HCT116 (cell line): ENCODE data around the gene TEX29. TPM values are rescaled to one million over a fixed set of nuclear protein-coding genes. Genes with fewer than 3 reads are reported as not detected.

Experiments
- ATAC-seq: fragments of 200-7000 bp; cut with Tn5 transposase; 2 replicates; pipeline ENCODE4 v1.9.1; 2020; ENCODE audit warnings: mild to moderate bottlenecking, moderate library complexity
- BruUV-seq: library from RNA; stranded (reverse); fragments of 400-500 nt; replicated peaks from 2 replicates; lab custom pipeline; 2021; lab: Mats Ljungman, UMichigan
- CTCF ChIA-PET: fragments of 300-600 bp; sonication (Branson Sonifier 250); formaldehyde crosslinking; loops from one replicate; lab custom pipeline; 2021; ENCODE audit warnings: antibody characterized with exemption; lab: Charles Lee
- POLR2A ChIA-PET: fragments of 300-600, 350-600 bp; sonication (Branson Sonifier 250); formaldehyde crosslinking; loops from one replicate; lab custom pipeline; 2021; ENCODE audit warnings: antibody characterized with exemption; lab: Charles Lee
- RAD21 ChIA-PET, 2 experiments: fragments of 300-600 bp; sonication (Branson Sonifier 250); formaldehyde crosslinking; loops; one replicate each; lab custom pipeline; 2023; ENCODE audit warnings: low total read pairs in 2 of 2; ENCODE audit not compliant: uncharacterized antibody in 2 of 2, unreplicated experiment in 2 of 2, low non-redundant PET in 1 of 2; lab: Charles Lee
- DNase-seq: peaks from one replicate; pipeline ENCODE4 v3.0.0-alpha.2; 2010; ENCODE audit warnings: low read depth, low spot score
- H2AFZ ChIP-seq: fragments of 200-600 bp; shearing (Covaris generic), sonication (generic); 2 replicates; pipeline ENCODE4 v1.6.1; 2017; ENCODE audit warnings: low read depth, mixed run types, mixed read lengths, antibody characterized with exemption, low read length; ENCODE audit not compliant: poor library complexity, severe bottlenecking
- H3K27ac ChIP-seq: 2 replicates; pipeline ENCODE4 v1.5.1; 2012; ENCODE audit warnings: low read depth, low read length
- H3K27me3 ChIP-seq: fragments of 200-600 bp; sonication (generic); 2 replicates; pipeline ENCODE4 v1.6.1; 2016; ENCODE audit warnings: mixed run types, low read length, mixed read lengths; ENCODE audit not compliant: insufficient read depth
- H3K36me3 ChIP-seq, 2 experiments: fragments of 200-500 bp in 1 of 2; fragments of 200-600 bp in 1 of 2; sonication (Bioruptor generic) in 1 of 2; sonication (generic) in 1 of 2; 2 replicates each; pipeline versions ENCODE4 v1.5.1 to v1.6.1; 2014 to 2016; ENCODE audit warnings: low read length in 2 of 2, inconsistent platforms in 1 of 2, mixed read lengths in 1 of 2, mixed run types in 1 of 2; ENCODE audit not compliant: insufficient read depth in 2 of 2, control insufficient read depth in 1 of 2
- H3K4me1 ChIP-seq, 2 experiments: fragments of 200-600 bp in 1 of 2; sonication (generic) in 1 of 2; 2 replicates each; pipeline versions ENCODE4 v1.5.1 to v1.6.1; 2012 to 2017; ENCODE audit warnings: low read length in 2 of 2, inconsistent platforms in 1 of 2, mild to moderate bottlenecking in 1 of 2, mixed read lengths in 1 of 2, mixed run types in 1 of 2, moderate library complexity in 1 of 2; ENCODE audit not compliant: insufficient read depth in 2 of 2, control insufficient read depth in 1 of 2
- H3K4me2 ChIP-seq: fragments of 200-600 bp; sonication (generic); 2 replicates; pipeline ENCODE4 v1.6.1; 2017; ENCODE audit warnings: mixed run types, low read length, mixed read lengths
- H3K4me3 ChIP-seq, 2 experiments: fragments of 200-600 bp in 1 of 2; sonication (generic) in 1 of 2; replicated peaks in 1 of 2; 2 replicates each; pipeline ENCODE4 v1.5.1; 2011 to 2016; ENCODE audit warnings: low read length in 2 of 2, control low read depth in 1 of 2, low read depth in 1 of 2, mild to moderate bottlenecking in 1 of 2, mixed read lengths in 1 of 2, mixed run types in 1 of 2
- H3K79me2 ChIP-seq: fragments of 200-600 bp; sonication (generic); 2 replicates; pipeline ENCODE4 v1.6.1; 2017; ENCODE audit warnings: mild to moderate bottlenecking, mixed run types, low read length, moderate library complexity, mixed read lengths; ENCODE audit not compliant: insufficient read depth
- H3K9ac ChIP-seq: fragments of 200-600 bp; sonication (generic); 2 replicates; pipeline ENCODE4 v1.6.1; 2016; ENCODE audit warnings: low read length, mixed read lengths
- H3K9me2 ChIP-seq: fragments of 200-600 bp; sonication (generic), shearing (Covaris generic); 2 replicates; pipeline ENCODE4 v1.6.1; 2017; ENCODE audit warnings: mixed run types, mild to moderate bottlenecking, moderate library complexity; ENCODE audit not compliant: insufficient read depth
- H3K9me3 ChIP-seq, 2 experiments: fragments of 200-500 bp in 1 of 2; fragments of 200-600 bp in 1 of 2; sonication (Bioruptor generic) in 1 of 2; sonication (generic) in 1 of 2; 2 replicates each; pipeline ENCODE4 v1.6.1; 2014 to 2017; ENCODE audit warnings: low read length in 2 of 2, mixed read lengths in 2 of 2, inconsistent platforms in 1 of 2, low read depth in 1 of 2, mild to moderate bottlenecking in 1 of 2, mixed run types in 1 of 2, moderate library complexity in 1 of 2; ENCODE audit not compliant: control insufficient read depth in 1 of 2, insufficient read depth in 1 of 2
- H4K20me1 ChIP-seq: fragments of 200-600 bp; sonication (generic), shearing (Covaris generic); 2 replicates; pipeline ENCODE4 v1.6.1; 2017; ENCODE audit warnings: mixed run types, mild to moderate bottlenecking, moderate library complexity; ENCODE audit not compliant: insufficient read depth
- EZH2phosphoT487 ChIP-seq: fragments of 200-600 bp; IDR thresholded peaks from 2 replicates; pipeline ENCODE4 v1.6.1; 2018; ENCODE audit warnings: antibody characterized with exemption, borderline replicate concordance
- POLR2A ChIP-seq: IDR thresholded peaks from 2 replicates; pipeline ENCODE4 v1.7.0; 2011; ENCODE audit warnings: borderline replicate concordance; ENCODE audit not compliant: insufficient read depth, insufficient read length; ENCODE audit errors: extremely low read depth
- ZNF274 ChIP-seq: fragments of 200-500 bp; sonication (Bioruptor generic); IDR thresholded peaks from 2 replicates; pipeline ENCODE4 v1.6.1; 2014; ENCODE audit warnings: mild to moderate bottlenecking, low read depth, low read length, inconsistent platforms
- intact Hi-C: fragments of 100-400 bp; cut with micrococcal nuclease; formaldehyde crosslinking; loops from 2 replicates; pipeline ENCODE4 v1.10.0; 2022
- total RNA-seq: library from RNA; stranded (reverse); gene quantifications from one replicate; pipeline ENCODE4 v1.2.1, GENCODE V29; 2021; ENCODE audit not compliant: unreplicated experiment

TEX29 gene
- total RNA-seq, 1 experiment from 2014 or later: not detected

DNA sequence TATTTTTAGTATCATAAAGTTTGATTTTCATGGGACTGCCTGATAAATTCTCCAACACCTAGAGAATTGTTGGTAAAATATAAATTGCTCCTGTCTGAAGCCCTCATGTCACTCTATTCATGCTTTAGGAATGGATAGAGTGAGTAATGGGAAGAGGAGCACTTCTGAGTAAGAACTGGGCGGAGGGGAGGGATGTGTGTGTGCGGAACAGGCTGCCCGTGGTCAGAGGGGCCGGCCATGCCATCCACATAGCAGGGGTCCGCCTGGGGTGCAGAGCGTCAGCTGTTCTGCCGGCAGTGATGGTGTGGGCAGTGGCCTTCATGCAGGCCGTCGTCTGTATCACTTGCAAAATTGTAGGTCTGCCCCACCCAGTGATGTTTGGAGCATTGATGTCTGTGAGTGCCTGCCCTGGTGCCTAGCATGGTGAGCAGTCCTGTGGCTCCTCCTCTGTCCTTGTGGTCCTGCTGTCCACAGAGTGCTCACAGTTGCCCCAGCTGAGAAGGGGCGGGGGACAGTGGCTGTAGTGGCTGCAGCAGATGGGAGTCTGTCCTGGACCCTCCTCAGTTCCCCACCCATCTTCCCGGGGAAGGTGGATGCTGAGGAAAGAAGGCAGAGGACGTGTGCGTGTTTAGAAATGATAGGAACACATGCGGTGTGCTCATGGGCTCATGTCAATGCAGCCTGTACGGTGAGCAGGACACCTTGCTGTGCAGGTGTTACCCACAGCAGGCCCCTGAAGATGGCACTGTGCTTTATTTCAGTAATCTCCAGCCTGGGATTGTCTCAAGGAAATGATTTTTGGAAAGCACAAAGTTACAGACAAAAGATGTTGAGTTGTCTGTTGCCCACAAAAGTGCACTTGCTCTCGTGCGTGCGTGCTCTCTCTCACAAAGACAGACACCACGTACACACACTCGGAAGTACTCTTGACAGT lies 49.4 kb upstream of the TEX29 start:
- ATAC-seq (no peak), DNase-seq (no peak)
- ChIA-PET POLR2A (no interaction called here), RAD21 (no interaction called here), CTCF (no interaction called here)
- H3K9me3 ChIP-seq: no peaks in the 10 kb centered on the region
- no peaks in the 10 kb centered on the region for H3K27me3 ChIP-seq
- H3K9me2 ChIP-seq: no peaks in the 10 kb centered on the region
- H3K27ac ChIP-seq: no peak overlapping the region
- peaks cover 9 to 37% of the 10 kb centered on the region in 2 experiments for H3K36me3 ChIP-seq
- no TSS peak for BruUV-seq
- no peak overlapping the region for H3K4me3 ChIP-seq
- no peaks in the 10 kb centered on the region for H3K4me1 ChIP-seq
- H3K9ac ChIP-seq: no peak overlapping the region
- no peak for TF ChIP-seq POLR2A
- intact Hi-C loops: no loop called here
- H2AFZ ChIP-seq: no peak overlapping the region
- no peaks in the 10 kb centered on the region for H4K20me1 ChIP-seq
- no peaks in the 10 kb centered on the region for H3K79me2 ChIP-seq
- H3K4me2 ChIP-seq: no peak overlapping the region

DNA sequence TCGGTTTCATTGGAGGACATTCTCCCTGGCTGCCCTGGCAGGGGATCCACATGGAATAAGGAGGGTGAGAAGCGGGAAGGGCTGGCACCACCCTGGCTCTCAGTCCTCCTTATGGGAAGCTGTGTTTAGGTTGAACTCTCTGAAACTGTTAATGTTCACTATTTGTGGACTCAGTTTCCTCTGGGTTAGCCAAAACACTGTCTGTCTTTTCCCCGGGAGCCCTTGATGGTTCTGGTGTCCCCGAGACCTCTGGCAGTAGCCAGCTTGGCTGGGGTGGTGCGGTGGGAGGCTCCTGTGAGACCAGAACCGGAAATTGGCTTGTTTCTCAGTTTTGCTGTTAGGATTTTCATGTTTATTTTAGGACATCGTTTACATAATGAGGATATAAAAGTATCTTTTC lies 48.3 kb upstream of the TEX29 start:
- ChIA-PET POLR2A (no interaction called here), CTCF (no interaction called here), RAD21 (no interaction called here)
- no peaks in the 10 kb centered on the region for H3K4me1 ChIP-seq
- H3K4me2 ChIP-seq: no peak overlapping the region
- H2AFZ ChIP-seq: no peak overlapping the region
- H3K9me2 ChIP-seq: no peaks in the 10 kb centered on the region
- no peak for TF ChIP-seq ZNF274
- no peak for TF ChIP-seq EZH2phosphoT487
- H3K36me3 ChIP-seq: peaks cover 9 to 38% of the 10 kb centered on the region in 2 experiments
- H3K4me3 ChIP-seq: no peak overlapping the region
- H3K27me3 ChIP-seq: no peaks in the 10 kb centered on the region
- no peak overlapping the region for H3K9ac ChIP-seq
- ATAC-seq (no peak), DNase-seq (no peak)
- H3K9me3 ChIP-seq: no peaks in the 10 kb centered on the region
- no peak overlapping the region for H3K27ac ChIP-seq
- BruUV-seq: no TSS peak
- H4K20me1 ChIP-seq: no peaks in the 10 kb centered on the region
- intact Hi-C loops: no loop called here
- no peaks in the 10 kb centered on the region for H3K79me2 ChIP-seq
